Thoracic aorta (tissue), 2 donors: ENCODE data around the gene KIF5C. TPM values are rescaled to one million over a fixed set of nuclear protein-coding genes. Genes with fewer than 3 reads are reported as not detected.

ENCODE experiments used
- ATAC-seq: fragments of 150-250 bp; one replicate; pipeline ENCODE4 v1.8.0; 2017; ENCODE audit warnings: low read depth; ENCODE audit not compliant: insufficient number of reproducible peaks, low FRiP score
- DNase-seq: peaks from one replicate; pipeline ENCODE4 v3.0.0-alpha.2; 2020; ENCODE audit warnings: low spot score
- H3K27ac ChIP-seq, 2 donors: fragments of 200-600 bp; sonication (generic); 1 replicate in 1 of 2; 2 replicates in 1 of 2; pipeline ENCODE4 v1.5.1; 2016; ENCODE audit warnings: mild to moderate bottlenecking in 2 of 2, moderate library complexity in 2 of 2
- H3K27me3 ChIP-seq: fragments of 200-600 bp; sonication (generic); replicated peaks from 2 replicates; pipeline ENCODE4 v1.6.0; 2016; ENCODE audit warnings: mild to moderate bottlenecking; ENCODE audit not compliant: insufficient read depth
- H3K36me3 ChIP-seq: fragments of 200-600 bp; sonication (generic); one replicate; pipeline ENCODE4 v1.5.1; 2016
- H3K4me1 ChIP-seq, 2 donors: fragments of 200-600 bp; sonication (generic); 1 replicate in 1 of 2; 2 replicates in 1 of 2; pipeline versions ENCODE4 v1.5.1 to v1.6.0; 2016; ENCODE audit warnings: low read depth in 2 of 2, mild to moderate bottlenecking in 1 of 2; ENCODE audit not compliant: control insufficient read depth in 1 of 2
- H3K4me3 ChIP-seq: fragments of 200-600 bp; sonication (generic); 2 replicates; pipeline ENCODE4 v1.5.1; 2016; ENCODE audit warnings: mild to moderate bottlenecking
- H3K9me3 ChIP-seq: fragments of 200-600 bp; sonication (generic); 2 replicates; pipeline ENCODE4 v1.5.1; 2016
- total RNA-seq, 2 donors: library from RNA; depleted of rRNA; stranded (reverse); fragments of >200 nt; gene quantifications; one replicate each; pipeline versions ENCODE4 v1.1.0 to v1.2.3, GENCODE V29; 2016
- TF ChIP-seq, protein P1 (sequence below): fragments of 200-600 bp; sonication (generic); IDR thresholded peaks from one replicate; pipeline ENCODE4 v1.5.1; 2019; ENCODE audit warnings: antibody characterized with exemption

KIF5C gene
- total RNA-seq, 2 donors from 2014 or later = 4.5 to 7.3 TPM

DNA sequence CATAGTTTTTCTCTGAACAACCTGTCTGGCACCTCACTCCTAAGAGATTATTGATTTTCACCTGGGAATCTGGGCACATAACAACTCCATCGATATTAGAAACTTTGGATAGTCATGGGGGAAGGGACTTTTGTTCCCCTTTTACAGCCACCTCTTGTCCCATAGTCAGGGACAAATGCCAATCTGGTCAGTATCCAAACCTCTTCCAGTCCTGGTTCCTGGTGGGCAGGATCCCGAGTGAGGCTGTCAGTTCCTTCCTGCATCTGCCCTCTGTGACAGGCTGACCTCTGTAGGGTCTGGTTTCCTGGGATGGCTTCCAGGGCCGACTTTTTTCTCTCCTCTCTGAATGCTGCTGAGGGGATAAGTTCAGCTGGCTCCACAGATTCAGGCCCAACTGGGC lies 11.0 kb downstream of the KIF5C start:
- Histone ChIP-seq H3K27ac (no peak overlapping the region), H3K36me3 (no peaks in the 10 kb centered on the region), H3K4me3 (no peak overlapping the region), H3K27me3 (no peaks in the 10 kb centered on the region), H3K9me3 (no peaks in the 10 kb centered on the region), H3K4me1 (peaks cover 7 to 12% of the 10 kb centered on the region in 2 donors)
- no peak for ATAC-seq
- no peak for DNase-seq
- TF ChIP-seq, protein P1, sequence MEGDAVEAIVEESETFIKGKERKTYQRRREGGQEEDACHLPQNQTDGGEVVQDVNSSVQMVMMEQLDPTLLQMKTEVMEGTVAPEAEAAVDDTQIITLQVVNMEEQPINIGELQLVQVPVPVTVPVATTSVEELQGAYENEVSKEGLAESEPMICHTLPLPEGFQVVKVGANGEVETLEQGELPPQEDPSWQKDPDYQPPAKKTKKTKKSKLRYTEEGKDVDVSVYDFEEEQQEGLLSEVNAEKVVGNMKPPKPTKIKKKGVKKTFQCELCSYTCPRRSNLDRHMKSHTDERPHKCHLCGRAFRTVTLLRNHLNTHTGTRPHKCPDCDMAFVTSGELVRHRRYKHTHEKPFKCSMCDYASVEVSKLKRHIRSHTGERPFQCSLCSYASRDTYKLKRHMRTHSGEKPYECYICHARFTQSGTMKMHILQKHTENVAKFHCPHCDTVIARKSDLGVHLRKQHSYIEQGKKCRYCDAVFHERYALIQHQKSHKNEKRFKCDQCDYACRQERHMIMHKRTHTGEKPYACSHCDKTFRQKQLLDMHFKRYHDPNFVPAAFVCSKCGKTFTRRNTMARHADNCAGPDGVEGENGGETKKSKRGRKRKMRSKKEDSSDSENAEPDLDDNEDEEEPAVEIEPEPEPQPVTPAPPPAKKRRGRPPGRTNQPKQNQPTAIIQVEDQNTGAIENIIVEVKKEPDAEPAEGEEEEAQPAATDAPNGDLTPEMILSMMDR = no peak

GRCh38 chr2:148887350-148888002 lies 12.4 kb downstream of the KIF5C start:
- no peaks in the 10 kb centered on the region for H3K27me3 ChIP-seq
- no peaks in the 10 kb centered on the region for H3K36me3 ChIP-seq
- no peak overlapping the region for H3K27ac ChIP-seq
- ATAC-seq (no peak), DNase-seq (no peak)
- TF ChIP-seq, protein P1 = no peak
- peaks cover 3% of the 10 kb centered on the region for H3K9me3 ChIP-seq
- H3K4me1 ChIP-seq = peaks cover 7 to 12% of the 10 kb centered on the region in 2 donors
- H3K4me3 ChIP-seq = peak overlapping the region; percentile 68

DNA sequence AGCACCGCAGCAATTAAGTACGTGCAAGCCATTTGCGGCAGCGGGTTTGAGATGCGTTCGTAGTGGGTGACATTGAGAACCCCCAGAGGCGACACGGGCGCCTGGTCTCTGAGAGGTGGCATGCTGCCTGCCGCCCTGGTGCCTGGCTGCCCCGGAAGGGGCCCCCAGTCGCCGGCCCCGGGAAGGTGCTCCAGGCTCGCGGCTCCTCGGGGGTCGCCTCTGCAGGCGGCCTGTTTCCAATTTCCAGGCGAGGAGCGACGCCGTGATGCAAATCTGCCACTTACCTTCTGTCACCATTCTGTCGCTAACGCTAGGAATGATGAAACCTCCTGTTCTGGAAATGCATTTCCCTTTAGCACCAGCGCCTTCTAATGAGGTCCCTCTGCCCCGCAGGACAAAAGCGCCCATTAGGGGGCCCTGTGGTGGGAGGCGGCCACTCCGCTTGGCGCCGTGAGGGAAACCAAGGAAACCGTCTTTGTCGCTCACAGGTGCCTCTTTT lies 13.0 kb downstream of the KIF5C start:
- DNase-seq = no peak
- Histone ChIP-seq H3K4me1 (peaks cover 7 to 12% of the 10 kb centered on the region in 2 donors), H3K9me3 (peaks cover 7% of the 10 kb centered on the region), H3K27ac (no peak overlapping the region), H3K36me3 (no peaks in the 10 kb centered on the region), H3K27me3 (no peaks in the 10 kb centered on the region), H3K4me3 (peak overlapping the region; percentile 68)
- no peak for ATAC-seq
- TF ChIP-seq, protein P1 = no peak

- H3K4me1 ChIP-seq = peaks cover 7 to 12% of the 10 kb centered on the region in 2 donors
- ATAC-seq (no peak), DNase-seq (no peak)
- peaks cover 9% of the 10 kb centered on the region for H3K9me3 ChIP-seq
- H3K27me3 ChIP-seq = no peaks in the 10 kb centered on the region
- no peak overlapping the region for H3K4me3 ChIP-seq
- TF ChIP-seq, protein P1 = no peak
- no peaks in the 10 kb centered on the region for H3K36me3 ChIP-seq
- H3K27ac ChIP-seq = no peak overlapping the region
Observed at GRCh38 chr2:148888986-148889385, 14.0 kb downstream of the KIF5C start.

- ATAC-seq (no peak), DNase-seq (no peak)
- H3K27me3 ChIP-seq = no peaks in the 10 kb centered on the region
- TF ChIP-seq, protein P1 = no peak
- H3K4me1 ChIP-seq = no peaks in the 10 kb centered on the region
- H3K9me3 ChIP-seq = peaks cover 9% of the 10 kb centered on the region
- H3K4me3 ChIP-seq = no peak overlapping the region
- H3K27ac ChIP-seq = no peak overlapping the region
- no peaks in the 10 kb centered on the region for H3K36me3 ChIP-seq
Observed at GRCh38 chr2:148893906-148894305, 18.9 kb downstream of the KIF5C start.
